CD4-positive, alpha-beta T cell treated with Interleukin-17A for 4 hours (primary cell): Measurements from ENCODE around the gene GARIN3.

Source experiments
- DNase-seq: peaks from one replicate; pipeline ENCODE4 v3.0.0-alpha.2; 2020; ENCODE audit warnings: mixed read lengths

GARIN3 gene

DNA sequence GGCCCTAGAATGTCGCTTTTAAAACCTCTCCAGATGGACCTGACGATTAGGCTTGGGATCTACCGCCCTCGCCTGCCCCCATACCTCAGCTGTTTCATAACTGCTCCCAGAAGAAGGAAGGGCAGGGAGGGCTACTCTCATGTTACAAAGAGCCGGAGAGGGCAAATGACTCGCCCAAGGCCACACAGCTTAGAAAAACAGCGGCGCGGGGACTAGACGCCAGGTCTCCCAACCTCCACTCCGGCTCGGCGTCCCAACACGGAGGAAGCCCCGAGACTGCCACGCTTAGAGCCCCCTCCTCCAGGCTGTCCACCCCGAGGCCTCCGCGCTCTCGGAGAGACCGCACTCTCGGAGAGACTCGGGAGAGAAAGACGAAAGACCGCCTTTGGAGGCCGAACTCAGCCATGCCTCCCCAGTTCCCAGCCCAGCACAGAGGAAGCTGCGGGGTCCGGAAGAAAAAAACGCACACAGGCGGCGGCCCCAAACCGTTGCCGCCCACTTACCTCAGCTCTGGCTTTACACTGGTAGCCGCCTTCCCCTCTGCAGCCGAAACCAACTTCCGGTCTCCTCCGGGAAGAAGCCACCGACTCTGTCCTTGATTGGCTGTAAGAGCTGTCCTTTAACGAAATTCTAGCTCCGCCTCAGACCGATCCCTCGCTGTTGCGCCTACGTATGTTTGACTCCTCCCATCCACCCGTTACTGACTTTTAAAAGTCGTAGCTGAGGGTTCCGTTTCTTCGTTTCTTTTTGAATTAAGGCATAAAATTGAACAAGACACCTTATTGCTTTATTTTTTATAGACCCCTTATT lies 23.5 kb downstream of the GARIN3 start, which contains the start of gene MED7:
TSS of gene MED7 (minus strand) at position 549 of the 810 bp plus-strand sequence. CDS start 3,434 bp downstream, outside the sequence.
- peak; percentile 90 for DNase-seq

DNA sequence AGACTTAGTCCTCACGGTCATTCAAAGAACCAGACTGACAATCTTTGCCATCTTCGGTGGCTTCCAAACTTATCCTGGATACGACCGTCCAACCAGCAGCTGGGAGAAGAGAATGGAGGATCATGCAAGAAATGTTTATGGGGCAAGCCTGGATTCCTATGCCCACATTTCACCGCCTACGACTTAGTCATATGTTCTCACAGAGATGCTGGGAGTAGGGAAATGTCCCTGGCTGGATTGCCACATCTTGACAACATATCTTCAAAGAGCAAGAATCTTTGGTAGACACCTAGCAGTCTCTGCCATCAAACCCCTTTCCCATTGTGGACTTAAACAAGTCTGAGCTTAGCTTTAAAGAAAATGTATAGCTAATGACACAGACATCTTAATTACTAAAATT lies 28.4 kb downstream of the GARIN3 start:
- DNase-seq, result no peak

DNA sequence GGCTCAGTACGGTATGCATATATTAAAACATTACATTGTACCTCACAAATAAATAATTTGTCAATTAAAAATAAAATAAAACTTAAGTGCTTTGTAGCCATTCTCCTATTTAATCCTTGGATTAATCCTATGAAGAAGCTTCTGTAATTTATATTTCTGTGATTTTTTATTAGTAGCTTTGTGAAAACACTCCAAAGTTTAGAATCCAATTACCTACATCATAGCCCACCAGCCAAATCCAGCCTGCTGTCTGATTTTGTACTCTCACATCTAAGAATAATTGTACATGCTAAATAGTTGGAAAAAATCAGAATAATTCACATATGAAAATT lies 33.8 kb downstream of the GARIN3 start:
- no peak for DNase-seq

DNA sequence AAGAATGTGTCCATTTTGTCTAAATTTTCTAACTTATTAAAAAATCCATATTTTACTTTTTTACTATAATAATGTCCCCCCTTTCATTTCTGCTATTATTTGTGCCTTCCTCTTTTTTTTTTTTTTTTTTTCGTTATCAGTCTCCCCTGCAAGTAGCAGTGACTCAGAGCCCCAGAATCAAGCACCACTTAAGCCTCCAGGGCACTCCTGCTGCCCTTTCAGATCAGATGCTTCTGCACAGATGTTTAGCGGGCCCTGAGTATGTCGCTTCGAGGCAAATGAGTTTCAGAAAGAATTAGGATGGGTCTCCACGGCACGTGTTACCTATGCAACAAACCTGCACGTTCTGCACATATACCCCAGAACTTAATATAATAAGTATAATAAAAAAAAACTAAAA lies 35.1 kb downstream of the GARIN3 start:
- no peak for DNase-seq

DNA sequence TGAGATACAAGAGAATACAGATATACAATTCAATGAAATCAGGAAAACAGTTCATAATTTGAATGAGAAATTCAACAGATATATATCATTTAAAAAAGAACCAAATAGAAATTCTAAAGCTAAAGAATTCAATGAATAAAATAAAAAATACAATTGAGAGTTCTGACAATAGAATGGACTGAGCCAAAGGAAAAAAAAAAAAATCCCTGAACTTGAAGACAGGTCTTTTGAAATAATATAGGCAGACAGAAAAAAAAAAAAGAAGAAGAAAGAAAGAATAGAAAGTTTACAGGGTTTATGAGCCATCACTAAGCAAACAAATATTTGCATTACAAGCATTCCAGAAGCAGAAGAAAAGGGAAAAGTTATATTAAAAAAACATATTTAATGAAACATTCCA lies 44.4 kb downstream of the GARIN3 start:
- no peak for DNase-seq

DNA sequence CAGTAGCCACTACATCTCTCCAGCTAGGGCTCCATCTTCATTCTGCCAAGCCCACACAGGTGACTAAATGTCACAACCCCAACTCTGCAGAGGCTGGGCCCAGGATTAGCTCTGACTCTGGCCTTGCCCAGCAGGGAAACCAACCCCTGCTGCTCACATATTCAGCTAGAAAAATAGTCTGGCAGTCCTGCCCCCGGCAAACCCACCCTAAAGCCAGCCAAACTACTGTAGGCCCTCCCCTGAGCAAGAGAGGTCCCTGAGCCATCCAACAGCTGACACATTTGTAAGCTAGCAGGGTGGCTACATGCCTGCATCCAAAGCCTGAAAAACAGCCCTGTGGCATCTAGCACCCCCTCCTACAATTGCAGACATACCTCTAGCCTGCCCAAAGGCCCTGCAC lies 46.0 kb downstream of the GARIN3 start:
- DNase-seq, result no peak

DNA sequence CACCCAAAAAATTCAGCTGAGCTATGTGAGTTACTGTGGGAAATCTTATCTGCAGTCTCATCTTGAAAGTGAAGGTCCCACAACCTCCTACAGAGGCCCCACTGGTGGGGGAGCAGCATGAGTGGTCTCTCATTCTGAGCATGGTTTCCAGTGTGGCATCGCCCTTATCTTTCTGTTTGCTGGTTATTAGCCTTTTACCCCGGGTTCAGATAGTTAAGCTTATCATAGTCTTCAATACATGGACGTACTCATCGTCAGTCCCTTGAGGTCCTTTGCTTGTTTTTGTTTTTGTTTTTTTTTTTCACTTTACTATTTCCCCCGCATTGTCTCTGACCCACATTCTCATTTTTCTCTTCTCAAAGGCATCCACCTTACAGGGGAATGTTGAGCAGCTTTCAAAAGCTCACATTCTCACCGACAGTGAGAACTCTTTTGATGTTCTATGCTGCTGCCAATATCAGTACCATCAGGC lies 49.5 kb downstream of the GARIN3 start:
- DNase-seq, result no peak

DNA sequence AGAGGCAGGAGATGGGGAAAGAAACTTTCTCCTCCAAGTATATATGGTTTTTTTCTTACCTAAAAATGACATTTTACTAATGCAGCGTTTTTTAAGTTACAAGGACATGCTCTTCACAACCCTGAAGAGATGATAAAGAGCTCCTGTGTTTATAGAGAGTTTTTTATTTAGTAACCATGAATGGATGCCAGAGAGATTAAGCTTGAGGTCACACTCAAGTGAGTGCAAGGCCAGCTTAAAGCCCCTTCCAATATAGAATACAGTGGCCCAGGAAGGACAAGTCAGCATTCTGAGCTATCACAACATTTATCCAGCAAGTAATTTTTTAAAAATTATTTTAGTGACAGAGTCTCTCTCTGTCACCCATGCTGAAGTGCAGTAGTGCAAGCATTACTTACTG lies 50.6 kb downstream of the GARIN3 start:
- DNase-seq, result no peak

DNA sequence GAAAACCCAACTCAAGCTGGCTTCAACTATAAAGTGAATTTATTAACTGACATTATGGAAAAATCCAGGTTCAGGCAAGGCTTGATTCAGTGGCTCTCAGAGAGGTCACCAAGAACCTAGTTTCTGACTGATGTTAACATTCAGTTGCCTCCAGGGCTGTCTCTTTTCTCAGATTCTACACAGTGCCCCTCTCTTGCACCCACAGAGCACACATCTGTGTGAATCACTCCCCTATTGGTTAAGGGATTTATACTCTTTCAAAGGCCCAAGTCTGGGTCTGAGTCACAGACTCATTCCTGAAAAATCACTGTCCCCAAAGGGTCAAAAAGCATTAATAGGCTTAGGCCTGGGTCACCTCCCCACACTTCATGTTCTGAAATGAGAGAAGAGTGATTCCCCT lies 51.1 kb downstream of the GARIN3 start:
- no peak for DNase-seq

DNA sequence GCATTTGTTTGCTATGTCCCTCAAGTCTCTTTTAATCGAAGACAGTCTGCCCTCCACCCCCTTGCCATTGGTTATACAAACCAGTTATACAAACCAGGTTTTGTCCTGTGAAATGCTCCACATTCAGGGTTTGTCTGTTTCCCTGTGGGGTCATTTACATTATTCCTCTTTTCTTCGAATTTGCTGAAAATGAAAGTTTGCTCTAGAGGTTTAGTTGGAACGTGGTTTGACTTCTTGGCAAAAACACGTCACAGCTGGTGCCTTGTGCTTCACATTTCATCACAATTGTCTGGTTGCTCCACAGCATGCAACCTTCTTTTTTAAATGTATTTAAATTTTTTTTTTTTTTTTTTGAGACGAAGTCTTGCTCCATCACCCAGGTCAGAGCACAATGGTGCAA lies 53.1 kb downstream of the GARIN3 start:
- DNase-seq, result no peak
